Endodermal cell (in vitro differentiated cells): ENCODE results near the gene ABCB9. TPM values are rescaled to one million over a fixed set of nuclear protein-coding genes. Genes with fewer than 3 reads are reported as not detected.

Experiments
- DNase-seq: peaks from one replicate; pipeline ENCODE4 v3.0.0-alpha.2; 2017
- H3K27ac ChIP-seq: 2 replicates; pipeline ENCODE4 v1.5.1; 2013; ENCODE audit warnings: mild to moderate bottlenecking, low read depth, low read length, moderate library complexity
- H3K27me3 ChIP-seq: 2 replicates; pipeline ENCODE4 v1.6.1; 2013; ENCODE audit warnings: mild to moderate bottlenecking, low read length, moderate library complexity; ENCODE audit not compliant: insufficient read depth, control insufficient read depth, poor library complexity, severe bottlenecking
- H3K36me3 ChIP-seq: 2 replicates; pipeline ENCODE4 v1.7.0; 2013; ENCODE audit warnings: mild to moderate bottlenecking, low read length, moderate library complexity; ENCODE audit not compliant: control insufficient read depth, insufficient read depth
- H3K4me1 ChIP-seq: one replicate; pipeline ENCODE4 v1.7.0; 2013; ENCODE audit warnings: low read length; ENCODE audit not compliant: control insufficient read depth, insufficient read depth
- H3K4me3 ChIP-seq: 2 replicates; pipeline ENCODE4 v1.5.1; 2013; ENCODE audit warnings: mild to moderate bottlenecking, low read length, moderate library complexity
- H3K9ac ChIP-seq: 2 replicates; pipeline ENCODE4 v1.6.1; 2013; ENCODE audit warnings: mild to moderate bottlenecking, low read length, moderate library complexity; ENCODE audit not compliant: poor library complexity, severe bottlenecking; ENCODE audit errors: extremely low read depth
- H3K9me3 ChIP-seq: 2 replicates; pipeline ENCODE4 v1.6.1; 2013; ENCODE audit warnings: mild to moderate bottlenecking, low read length, moderate library complexity; ENCODE audit not compliant: control insufficient read depth
- H3K27ac Mint-ChIP-seq: 2 replicates; pipeline ENCODE4 v1.8.0; 2020; ENCODE audit warnings: mixed read lengths
- H3K27me3 Mint-ChIP-seq: 2 replicates; pipeline ENCODE4 v1.8.0; 2021; ENCODE audit warnings: mild to moderate bottlenecking, mixed read lengths; ENCODE audit not compliant: insufficient read depth
- H3K36me3 Mint-ChIP-seq: 2 replicates; pipeline ENCODE4 v1.8.0; 2020; ENCODE audit warnings: low read depth, mixed read lengths
- H3K4me1 Mint-ChIP-seq: 2 replicates; pipeline ENCODE4 v1.8.0; 2020; ENCODE audit warnings: mixed read lengths
- H3K4me3 Mint-ChIP-seq: 2 replicates; pipeline ENCODE4 v1.8.0; 2020; ENCODE audit warnings: mild to moderate bottlenecking, moderate library complexity, mixed read lengths
- H3K9me3 Mint-ChIP-seq: 2 replicates; pipeline ENCODE4 v1.8.0; 2020; ENCODE audit warnings: mild to moderate bottlenecking, mixed read lengths
- WGBS, 2 experiments: methylation state at CpG; one replicate each; pipeline versions ENCODE4 v1.1.5 to v1.1.7; 2013; ENCODE audit warnings: missing lambda C conversion rate in 2 of 2, mixed read lengths in 1 of 2; ENCODE audit not compliant: insufficient coverage in 1 of 2, insufficient read length in 1 of 2; 5-methylcytosine and 5-hydroxymethylcytosine counted together
- total RNA-seq, 2 donors: library from RNA; stranded (reverse); fragmentation: NEBNext Ultra II Directional in 1 of 2; extraction: Animal tissue kit (Norgen Biotek cat#: 25700) in 1 of 2; gene quantifications; 2 replicates in 1 of 2; 3 replicates in 1 of 2; pipeline ENCODE4 v1.2.1, GENCODE V29; 2021
- TF ChIP-seq, protein P1 (sequence below): fragments of 200-600 bp; sonication (generic); conservative IDR thresholded peaks from 2 replicates; pipeline ENCODE4 v1.5.0; 2021; ENCODE audit warnings: antibody characterized with exemption, mild to moderate bottlenecking

ABCB9 gene
- total RNA-seq, 2 donors from 2014 or later, result 5.4 to 6.0 TPM

DNA sequence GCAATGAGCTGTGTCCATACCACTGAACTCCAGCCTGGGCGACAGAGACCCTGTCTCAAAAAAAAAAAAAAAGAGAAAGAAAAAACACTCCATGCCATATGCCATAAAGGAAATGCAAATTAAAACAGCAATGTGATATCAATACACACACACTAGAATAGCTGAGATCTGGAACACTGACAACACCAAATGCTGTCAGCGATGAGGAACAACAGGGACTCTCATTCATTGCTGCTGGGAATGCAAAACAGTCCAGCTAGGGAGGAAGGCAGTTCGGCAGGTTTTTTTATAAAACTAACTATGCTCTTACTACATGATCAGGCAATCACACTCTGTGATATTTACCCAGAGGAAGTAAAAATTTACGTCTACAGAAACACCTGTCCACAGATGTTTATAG lies 3.4 kb upstream of the ABCB9 start:
- Mint-ChIP-seq H3K27ac (no peak overlapping the region), H3K27me3 (peaks cover 6% of the 10 kb centered on the region), H3K9me3 (no peaks in the 10 kb centered on the region), H3K4me1 (peaks cover 4% of the 10 kb centered on the region), H3K36me3 (no peaks in the 10 kb centered on the region), H3K4me3 (no peak overlapping the region)
- Histone ChIP-seq H3K4me3 (no peak overlapping the region), H3K36me3 (no peaks in the 10 kb centered on the region), H3K27me3 (no peaks in the 10 kb centered on the region), H3K27ac (no peak overlapping the region), H3K9ac (no peak overlapping the region), H3K4me1 (peaks cover 3% of the 10 kb centered on the region), H3K9me3 (no peaks in the 10 kb centered on the region)
- no peak for DNase-seq
- 87 to 91% methylated on average over 3 of the region's 4 CpGs for WGBS, 2 experiments
- TF ChIP-seq, protein P1, sequence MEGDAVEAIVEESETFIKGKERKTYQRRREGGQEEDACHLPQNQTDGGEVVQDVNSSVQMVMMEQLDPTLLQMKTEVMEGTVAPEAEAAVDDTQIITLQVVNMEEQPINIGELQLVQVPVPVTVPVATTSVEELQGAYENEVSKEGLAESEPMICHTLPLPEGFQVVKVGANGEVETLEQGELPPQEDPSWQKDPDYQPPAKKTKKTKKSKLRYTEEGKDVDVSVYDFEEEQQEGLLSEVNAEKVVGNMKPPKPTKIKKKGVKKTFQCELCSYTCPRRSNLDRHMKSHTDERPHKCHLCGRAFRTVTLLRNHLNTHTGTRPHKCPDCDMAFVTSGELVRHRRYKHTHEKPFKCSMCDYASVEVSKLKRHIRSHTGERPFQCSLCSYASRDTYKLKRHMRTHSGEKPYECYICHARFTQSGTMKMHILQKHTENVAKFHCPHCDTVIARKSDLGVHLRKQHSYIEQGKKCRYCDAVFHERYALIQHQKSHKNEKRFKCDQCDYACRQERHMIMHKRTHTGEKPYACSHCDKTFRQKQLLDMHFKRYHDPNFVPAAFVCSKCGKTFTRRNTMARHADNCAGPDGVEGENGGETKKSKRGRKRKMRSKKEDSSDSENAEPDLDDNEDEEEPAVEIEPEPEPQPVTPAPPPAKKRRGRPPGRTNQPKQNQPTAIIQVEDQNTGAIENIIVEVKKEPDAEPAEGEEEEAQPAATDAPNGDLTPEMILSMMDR, result no peak

DNA sequence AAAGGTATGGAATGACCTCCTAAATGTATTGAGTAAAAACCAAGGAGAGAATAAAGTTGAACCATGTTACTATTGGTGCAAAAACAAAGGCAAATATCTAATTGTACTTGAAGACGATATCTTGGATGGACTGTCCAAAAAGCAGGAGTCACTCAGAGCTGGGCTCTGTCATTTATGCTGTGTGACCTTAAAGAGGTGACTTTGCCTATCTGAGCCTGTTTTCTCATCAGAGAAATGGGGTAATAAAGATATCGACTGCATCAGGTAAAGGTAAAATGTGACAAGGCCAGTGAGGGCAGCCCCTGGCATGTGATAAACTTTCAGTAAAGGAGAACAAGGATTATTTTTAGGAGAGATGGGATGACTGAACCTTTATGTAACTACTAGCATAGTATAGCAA lies 1.8 kb upstream of the ABCB9 start:
- H3K4me1 ChIP-seq, result peaks cover 3% of the 10 kb centered on the region
- no peak overlapping the region for H3K9ac ChIP-seq
- Mint-ChIP-seq H3K9me3 (no peaks in the 10 kb centered on the region), H3K27ac (no peak overlapping the region), H3K4me3 (no peak overlapping the region), H3K27me3 (peaks cover 11% of the 10 kb centered on the region), H3K4me1 (no peaks in the 10 kb centered on the region), H3K36me3 (no peaks in the 10 kb centered on the region)
- 89 to 94% methylated on average over 2 of the region's 2 CpGs for WGBS, 2 experiments
- TF ChIP-seq, protein P1, result no peak
- H3K27ac ChIP-seq, result no peak overlapping the region
- H3K36me3 ChIP-seq, result no peaks in the 10 kb centered on the region
- no peaks in the 10 kb centered on the region for H3K27me3 ChIP-seq
- no peaks in the 10 kb centered on the region for H3K9me3 ChIP-seq
- DNase-seq, result no peak
- H3K4me3 ChIP-seq, result no peak overlapping the region

DNA sequence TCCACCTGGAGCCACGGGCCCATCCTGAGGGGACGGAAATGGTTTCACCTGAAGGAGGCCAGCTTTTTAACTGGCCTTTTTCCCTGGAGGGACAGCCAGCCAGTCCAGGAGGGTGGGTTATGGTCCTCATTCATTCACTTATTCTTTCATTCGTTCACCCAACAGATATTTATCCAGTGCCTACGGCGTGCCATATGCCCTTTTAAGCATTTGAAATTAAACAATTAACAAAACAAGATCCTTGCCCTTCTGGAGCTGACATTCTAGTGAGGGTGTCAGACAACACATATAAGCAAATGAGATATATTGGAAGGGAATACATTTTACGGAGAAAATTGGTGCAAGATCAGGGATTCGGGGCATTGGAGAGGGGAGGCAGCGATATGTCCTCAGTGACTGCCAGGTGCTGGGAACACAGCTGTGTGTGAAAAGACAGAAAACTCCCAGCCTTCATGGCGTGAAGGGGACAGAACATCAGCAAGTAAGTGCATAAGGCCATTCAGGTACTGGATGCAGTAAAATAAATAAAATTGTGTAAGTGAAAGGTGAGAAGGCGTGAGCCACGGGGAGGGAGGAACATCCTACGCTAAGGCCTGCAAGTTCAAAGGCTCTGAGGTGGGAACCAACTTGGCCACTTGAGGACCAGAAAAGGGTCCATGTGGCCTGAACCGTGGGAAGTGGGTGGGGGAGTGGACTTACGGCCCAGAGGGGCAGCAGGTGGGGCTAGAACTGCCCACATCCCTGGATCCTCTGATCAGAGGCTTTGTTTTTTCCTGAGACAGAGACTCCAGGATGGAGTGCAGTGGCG lies 684 bp upstream of the ABCB9 start:
- H3K4me1 ChIP-seq, result peaks cover 3% of the 10 kb centered on the region
- no peak overlapping the region for H3K4me3 Mint-ChIP-seq
- no peaks in the 10 kb centered on the region for H3K4me1 Mint-ChIP-seq
- TF ChIP-seq, protein P1, result no peak
- H3K27ac Mint-ChIP-seq, result no peak overlapping the region
- no peaks in the 10 kb centered on the region for H3K36me3 Mint-ChIP-seq
- no peaks in the 10 kb centered on the region for H3K27me3 ChIP-seq
- H3K9me3 Mint-ChIP-seq, result no peaks in the 10 kb centered on the region
- no peak overlapping the region for H3K4me3 ChIP-seq
- H3K27ac ChIP-seq, result no peak overlapping the region
- WGBS, 2 experiments, result 72 to 80% methylated on average over 13 to 15 of the region's 15 CpGs
- H3K9ac ChIP-seq, result no peak overlapping the region
- H3K36me3 ChIP-seq, result no peaks in the 10 kb centered on the region
- H3K9me3 ChIP-seq, result no peaks in the 10 kb centered on the region
- H3K27me3 Mint-ChIP-seq, result peaks cover 11% of the 10 kb centered on the region
- peak; percentile 50 for DNase-seq
